Calu3 (cell line): ENCODE data around the gene UVRAG. TPM values are rescaled to one million over a fixed set of nuclear protein-coding genes. Genes with fewer than 3 reads are reported as not detected.

ENCODE experiments used
- BruUV-seq: library from RNA; stranded (reverse); fragments of 400-500 nt; replicated peaks from 2 replicates; lab custom pipeline; 2021; lab: Mats Ljungman, UMichigan
- CTCF ChIA-PET: fragments of 300-600 bp; sonication (Branson Sonifier 250); formaldehyde crosslinking; loops from one replicate; lab custom pipeline; 2022; ENCODE audit warnings: antibody characterized with exemption; lab: Charles Lee
- DNase-seq: peaks from one replicate; pipeline ENCODE4 v3.0.0; 2022
- H3K27ac Mint-ChIP-seq: one replicate; pipeline ENCODE4 v1.8.0; 2022; ENCODE audit warnings: mixed read lengths; ENCODE audit not compliant: unreplicated experiment
- H3K27me3 Mint-ChIP-seq: one replicate; pipeline ENCODE4 v1.8.0; 2022; ENCODE audit warnings: mixed read lengths; ENCODE audit not compliant: unreplicated experiment
- H3K36me3 Mint-ChIP-seq: one replicate; pipeline ENCODE4 v1.8.0; 2022; ENCODE audit warnings: mild to moderate bottlenecking, moderate library complexity, mixed read lengths; ENCODE audit not compliant: insufficient read depth, unreplicated experiment
- H3K4me1 Mint-ChIP-seq: one replicate; pipeline ENCODE4 v1.8.0; 2022; ENCODE audit warnings: mild to moderate bottlenecking, low read depth, mixed read lengths; ENCODE audit not compliant: unreplicated experiment
- H3K4me3 Mint-ChIP-seq: one replicate; pipeline ENCODE4 v1.8.0; 2022; ENCODE audit warnings: mild to moderate bottlenecking, low read depth, moderate library complexity, mixed read lengths; ENCODE audit not compliant: unreplicated experiment
- H3K9me3 Mint-ChIP-seq: one replicate; pipeline ENCODE4 v1.8.0; 2022; ENCODE audit warnings: low read depth, mixed read lengths; ENCODE audit not compliant: unreplicated experiment
- CTCF ChIP-seq: fragments of 200-600 bp; IDR thresholded peaks from one replicate; pipeline ENCODE4 v1.8.0; 2022; ENCODE audit warnings: antibody characterized with exemption; ENCODE audit not compliant: unreplicated experiment
- intact Hi-C: fragments of 100-400 bp; cut with micrococcal nuclease; formaldehyde crosslinking; loops from one replicate; pipeline ENCODE4 v1.10.0; 2022; ENCODE audit not compliant: unreplicated experiment
- total RNA-seq: library from RNA; stranded (reverse); gene quantifications from 2 replicates; pipeline ENCODE4 v1.2.3, GENCODE V29; 2022

UVRAG gene
- total RNA-seq, 1 experiment from 2014 or later, result 18.5 TPM

GRCh38 chr11:76096552-76096951 is 281.5 kb downstream of the UVRAG start:
- Mint-ChIP-seq H3K27me3 (no peaks in the 10 kb centered on the region), H3K9me3 (peaks cover 2% of the 10 kb centered on the region), H3K4me1 (no peaks in the 10 kb centered on the region), H3K27ac (no peak overlapping the region), H3K36me3 (no peaks in the 10 kb centered on the region), H3K4me3 (no peak overlapping the region)
- intact Hi-C loops, result no loop called here
- CTCF ChIA-PET, result no interaction called here
- no peak for DNase-seq
- no peak for TF ChIP-seq CTCF
- BruUV-seq, result no TSS peak

DNA sequence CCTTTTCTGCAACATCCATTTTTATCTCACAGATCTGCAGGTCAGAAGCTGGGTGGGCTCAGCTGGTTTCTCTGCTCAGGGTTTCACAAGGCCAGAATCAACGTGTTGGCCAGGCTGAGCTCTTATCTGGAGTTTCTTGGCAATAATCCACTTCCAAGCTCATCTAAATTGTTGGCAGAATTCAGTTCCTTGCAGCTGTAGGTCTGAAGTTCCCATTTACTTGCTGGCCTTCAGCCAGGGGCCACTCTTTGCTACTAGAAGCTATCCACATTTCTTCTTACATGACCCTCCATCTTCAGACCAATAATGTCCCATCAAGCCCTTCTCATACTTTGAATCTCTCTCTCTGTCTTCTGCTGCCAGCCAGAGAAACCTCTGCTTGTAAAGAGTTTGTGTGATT is 287.8 kb downstream of the UVRAG start:
- no TSS peak for BruUV-seq
- Mint-ChIP-seq H3K36me3 (no peaks in the 10 kb centered on the region), H3K4me1 (no peaks in the 10 kb centered on the region), H3K27ac (no peak overlapping the region), H3K4me3 (no peak overlapping the region), H3K27me3 (no peaks in the 10 kb centered on the region), H3K9me3 (peaks cover 2% of the 10 kb centered on the region)
- no peak for DNase-seq
- intact Hi-C loops, result no loop called here
- CTCF ChIA-PET, result no interaction called here
- TF ChIP-seq CTCF, result no peak

DNA sequence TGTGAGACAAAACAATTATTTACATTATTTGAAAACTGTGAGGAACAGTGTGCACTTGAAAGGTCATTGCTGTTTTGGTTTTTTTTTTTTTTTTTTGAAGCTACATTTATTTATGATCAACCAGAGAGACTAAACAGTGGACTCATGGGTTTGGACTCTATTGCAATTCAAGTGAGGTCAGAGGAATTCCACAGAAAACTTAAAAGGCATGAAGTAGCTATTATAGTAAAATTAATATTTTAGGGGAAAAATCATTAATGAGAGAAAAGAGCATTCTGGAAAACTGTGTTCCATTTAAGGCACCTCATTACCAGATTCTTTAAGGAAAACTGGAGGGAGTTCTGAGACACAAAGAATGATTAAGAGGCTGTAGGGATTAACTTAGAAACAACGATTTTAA is 288.4 kb downstream of the UVRAG start:
- intact Hi-C loops, result no loop called here
- CTCF ChIA-PET, result no interaction called here
- BruUV-seq, result no TSS peak

DNA sequence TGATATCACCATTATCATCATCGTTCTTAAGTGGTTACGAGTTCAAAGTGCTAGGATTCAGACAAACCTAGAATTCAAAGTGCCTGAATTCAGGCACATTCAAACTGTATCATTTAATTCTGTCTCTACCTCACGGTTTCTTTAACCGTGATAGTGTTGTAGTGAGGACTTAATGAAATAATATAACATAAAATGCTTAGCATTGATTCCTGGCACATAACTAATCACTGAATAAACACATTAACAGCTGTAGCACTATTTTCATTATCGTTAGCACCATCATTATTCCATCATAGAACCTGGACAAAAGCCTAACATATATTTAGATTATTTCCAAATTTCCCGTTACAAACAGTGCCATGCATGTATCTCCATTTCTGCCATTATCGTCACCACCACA is 289.3 kb downstream of the UVRAG start:
- CTCF ChIA-PET, result no interaction called here
- no peak for TF ChIP-seq CTCF
- DNase-seq, result no peak
- BruUV-seq, result no TSS peak
- Mint-ChIP-seq H3K4me1 (no peaks in the 10 kb centered on the region), H3K27me3 (no peaks in the 10 kb centered on the region), H3K9me3 (peaks cover 2% of the 10 kb centered on the region), H3K36me3 (no peaks in the 10 kb centered on the region), H3K27ac (no peak overlapping the region), H3K4me3 (no peak overlapping the region)
- intact Hi-C loops, result no loop called here

More for the DNA sequence above, 288.4 kb downstream of the UVRAG start:
- DNase-seq, result no peak
- H3K36me3 Mint-ChIP-seq, result no peaks in the 10 kb centered on the region
- no peaks in the 10 kb centered on the region for H3K27me3 Mint-ChIP-seq
- no peak overlapping the region for H3K4me3 Mint-ChIP-seq
- peaks cover 2% of the 10 kb centered on the region for H3K9me3 Mint-ChIP-seq
- no peaks in the 10 kb centered on the region for H3K4me1 Mint-ChIP-seq
- no peak for TF ChIP-seq CTCF
- H3K27ac Mint-ChIP-seq, result no peak overlapping the region

DNA sequence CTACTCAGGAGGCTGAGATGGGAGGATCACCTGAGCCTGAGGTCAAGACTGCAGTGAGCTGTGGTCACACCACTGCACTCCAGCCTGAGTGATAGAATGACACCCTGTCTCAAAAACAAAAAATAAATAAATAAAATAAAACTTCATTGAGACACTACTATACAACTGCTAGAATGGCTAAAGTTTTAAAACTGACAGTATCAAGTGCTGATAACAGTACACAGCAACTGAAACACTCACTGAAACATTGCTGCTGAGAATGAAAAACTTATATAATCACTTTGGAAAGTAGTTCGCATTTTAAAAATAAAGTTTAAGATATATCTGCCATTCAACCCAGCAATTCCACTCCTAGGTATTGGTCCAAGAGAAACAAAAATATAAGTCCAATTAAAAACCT is 290.6 kb downstream of the UVRAG start:
- DNase-seq, result no peak
- Mint-ChIP-seq H3K4me3 (no peak overlapping the region), H3K27ac (no peak overlapping the region), H3K9me3 (peaks cover 2% of the 10 kb centered on the region), H3K36me3 (no peaks in the 10 kb centered on the region), H3K4me1 (no peaks in the 10 kb centered on the region), H3K27me3 (no peaks in the 10 kb centered on the region)
- CTCF ChIA-PET, result no interaction called here
- TF ChIP-seq CTCF, result no peak
- intact Hi-C loops, result no loop called here
- BruUV-seq, result no TSS peak
